Activated naive CD8-positive, alpha-beta T cell (primary cell): ENCODE data around the gene SLC7A7.
A peak's percentile ranks its signal among the peaks of the same experiment; 100 is the strongest.
"Not testable (repeated sequence)": the region's sequence is repeated elsewhere in the genome, so short reads cannot be mapped to it uniquely, and the experiment has no call there.

Experiments
- H3K27ac Mint-ChIP-seq: one replicate; pipeline ENCODE4 v1.8.0; 2021; ENCODE audit warnings: mixed read lengths
- H3K27me3 Mint-ChIP-seq: one replicate; pipeline ENCODE4 v1.8.0; 2021; ENCODE audit warnings: mixed read lengths
- H3K36me3 Mint-ChIP-seq: one replicate; pipeline ENCODE4 v1.8.0; 2021; ENCODE audit warnings: mixed read lengths
- H3K4me1 Mint-ChIP-seq: one replicate; pipeline ENCODE4 v1.8.0; 2021; ENCODE audit warnings: low read depth, mixed read lengths
- H3K4me3 Mint-ChIP-seq: one replicate; pipeline ENCODE4 v1.8.0; 2021; ENCODE audit warnings: mild to moderate bottlenecking, mixed read lengths
- H3K9me3 Mint-ChIP-seq: one replicate; pipeline ENCODE4 v1.8.0; 2021; ENCODE audit warnings: low read depth, mixed read lengths

SLC7A7 gene

GRCh38 chr14:22837114-22837749 is 22.0 kb upstream of the SLC7A7 start:
- Mint-ChIP-seq H3K4me3 (peak overlapping the region; percentile 91), H3K9me3 (no peaks in the 10 kb centered on the region), H3K27ac (peak overlapping the region; percentile 71), H3K36me3 (no peaks in the 10 kb centered on the region), H3K27me3 (peaks cover 2% of the 10 kb centered on the region), H3K4me1 (peaks cover 15% of the 10 kb centered on the region)

GRCh38 chr14:22836301-22837113 is 21.3 kb upstream of the SLC7A7 start, which contains the start of gene MMP14:
TSS of gene MMP14 (plus strand) at chr14:22836585. CDS start at chr14:22836818, 233 bp downstream.
- H3K4me1 Mint-ChIP-seq: peaks cover 19% of the 10 kb centered on the region
- H3K4me3 Mint-ChIP-seq: peak within 1 kb of the TSS; percentile 91
- H3K27ac Mint-ChIP-seq: peak within 1 kb of the TSS; percentile 71
- H3K27me3 Mint-ChIP-seq: peaks cover 2% of the 10 kb centered on the region
- H3K36me3 Mint-ChIP-seq: peaks cover under 1% of the 10 kb centered on the region
- no peaks in the 10 kb centered on the region for H3K9me3 Mint-ChIP-seq

- Mint-ChIP-seq H3K9me3 (no peaks in the 10 kb centered on the region), H3K4me3 (peak overlapping the region; percentile 55), H3K4me1 (peaks cover 25% of the 10 kb centered on the region), H3K27me3 (peaks cover 2% of the 10 kb centered on the region), H3K36me3 (peaks cover 5% of the 10 kb centered on the region), H3K27ac (peak overlapping the region; percentile 12)
Observed at GRCh38 chr14:22835505-22835904, 20.3 kb upstream of the SLC7A7 start.

- Mint-ChIP-seq H3K4me3 (peak overlapping the region; percentile 98), H3K4me1 (peaks cover 24% of the 10 kb centered on the region), H3K27ac (peak overlapping the region; percentile 98), H3K9me3 (no peaks in the 10 kb centered on the region), H3K27me3 (no peaks in the 10 kb centered on the region), H3K36me3 (peaks cover 7% of the 10 kb centered on the region)
Observed at GRCh38 chr14:22830443-22831010, 15.3 kb upstream of the SLC7A7 start.

- Mint-ChIP-seq H3K9me3 (no peaks in the 10 kb centered on the region), H3K36me3 (peaks cover 7% of the 10 kb centered on the region), H3K27ac (peak within 1 kb of the TSS; percentile 98), H3K4me1 (peaks cover 27% of the 10 kb centered on the region), H3K4me3 (peak within 1 kb of the TSS; percentile 98), H3K27me3 (no peaks in the 10 kb centered on the region)
Observed at GRCh38 chr14:22829661-22830442, 14.6 kb upstream of the SLC7A7 start, which contains the start of gene MRPL52. TSS of gene MRPL52 (plus strand) at chr14:22829887. CDS start at chr14:22829913, 26 bp downstream.

- H3K36me3 Mint-ChIP-seq, H3K9me3 Mint-ChIP-seq, H3K27me3 Mint-ChIP-seq: not testable (repeated sequence)
- peak overlapping the region; percentile 98 for H3K4me3 Mint-ChIP-seq
- peaks cover 32% of the 10 kb centered on the region for H3K4me1 Mint-ChIP-seq
- H3K27ac Mint-ChIP-seq: peak overlapping the region; percentile 98
Observed at GRCh38 chr14:22829076-22829660, 13.9 kb upstream of the SLC7A7 start.

GRCh38 chr14:22824711-22825359 is 9.6 kb upstream of the SLC7A7 start:
- peaks cover 25% of the 10 kb centered on the region for H3K4me1 Mint-ChIP-seq
- H3K4me3 Mint-ChIP-seq: peak overlapping the region; percentile 10
- H3K27ac Mint-ChIP-seq: no peak overlapping the region

GRCh38 chr14:22822571-22823098 is 7.4 kb upstream of the SLC7A7 start:
- H3K36me3 Mint-ChIP-seq: no peaks in the 10 kb centered on the region
- H3K9me3 Mint-ChIP-seq: no peaks in the 10 kb centered on the region
- peaks cover 18% of the 10 kb centered on the region for H3K4me1 Mint-ChIP-seq
- peak overlapping the region; percentile 74 for H3K4me3 Mint-ChIP-seq
- H3K27me3 Mint-ChIP-seq: peaks cover 5% of the 10 kb centered on the region
- no peak overlapping the region for H3K27ac Mint-ChIP-seq

More at GRCh38 chr14:22824711-22825359, 9.6 kb upstream of the SLC7A7 start:
- Mint-ChIP-seq H3K9me3 (no peaks in the 10 kb centered on the region), H3K36me3 (no peaks in the 10 kb centered on the region), H3K27me3 (peaks cover 5% of the 10 kb centered on the region)

- Mint-ChIP-seq H3K4me3 (no peak overlapping the region), H3K4me1 (peaks cover 18% of the 10 kb centered on the region), H3K36me3 (no peaks in the 10 kb centered on the region), H3K9me3 (no peaks in the 10 kb centered on the region), H3K27ac (no peak overlapping the region), H3K27me3 (peaks cover 5% of the 10 kb centered on the region)
Observed at GRCh38 chr14:22822016-22822570, 6.9 kb upstream of the SLC7A7 start.

- Mint-ChIP-seq H3K27ac (peak overlapping the region; percentile 41), H3K9me3 (no peaks in the 10 kb centered on the region), H3K36me3 (no peaks in the 10 kb centered on the region), H3K4me3 (no peak overlapping the region), H3K27me3 (peaks cover 5% of the 10 kb centered on the region), H3K4me1 (peaks cover 18% of the 10 kb centered on the region)
Observed at GRCh38 chr14:22821193-22822015, 6.2 kb upstream of the SLC7A7 start.

GRCh38 chr14:22820731-22821130 is 5.5 kb upstream of the SLC7A7 start:
- Mint-ChIP-seq H3K4me3 (no peak overlapping the region), H3K27ac (no peak overlapping the region), H3K27me3 (peaks cover 5% of the 10 kb centered on the region), H3K4me1 (peaks cover 18% of the 10 kb centered on the region), H3K9me3 (no peaks in the 10 kb centered on the region), H3K36me3 (no peaks in the 10 kb centered on the region)

GRCh38 chr14:22819151-22819988 is 4.1 kb upstream of the SLC7A7 start:
- no peaks in the 10 kb centered on the region for H3K9me3 Mint-ChIP-seq
- no peaks in the 10 kb centered on the region for H3K36me3 Mint-ChIP-seq
- peaks cover 20% of the 10 kb centered on the region for H3K4me1 Mint-ChIP-seq
- peaks cover 5% of the 10 kb centered on the region for H3K27me3 Mint-ChIP-seq
- no peak overlapping the region for H3K4me3 Mint-ChIP-seq
- H3K27ac Mint-ChIP-seq: no peak overlapping the region
